ENCODE data around the gene INPP5A. TPM values are rescaled to one million over a fixed set of nuclear protein-coding genes. Genes with fewer than 3 reads are reported as not detected.

Gene INPP5A
- total RNA-seq, 1 experiment from 2014 or later = 12.3 TPM

GRCh38 chr10:132585732-132586722 lies 48.4 kb downstream of the INPP5A start:
- CTCF ChIA-PET = no interaction called here
- Histone ChIP-seq H3K4me3 (replicated peaks in 1 of 2; ENCODE audit: low read depth in 1 of 2, low read length in 2 of 2) (no peak overlapping the region), H3K27ac (ENCODE audit: low read depth, low read length) (no peak overlapping the region), H3K9me3 (ENCODE audit: control insufficient read depth in 1 of 2, insufficient read depth in 1 of 2, low read depth in 1 of 2, low read length in 2 of 2) (no peaks in the 10 kb centered on the region), H3K9ac (ENCODE audit: low read length) (no peak overlapping the region), H3K4me2 (ENCODE audit: low read length) (no peak overlapping the region), H3K9me2 (ENCODE audit: insufficient read depth) (no peaks in the 10 kb centered on the region), H4K20me1 (ENCODE audit: insufficient read depth) (no peaks in the 10 kb centered on the region), H3K79me2 (ENCODE audit: insufficient read depth, low read length) (peaks cover 5% of the 10 kb centered on the region; the same call in 1 of the 2 replicates), H3K36me3 (ENCODE audit: control insufficient read depth in 1 of 2, insufficient read depth in 2 of 2, low read length in 2 of 2) (no peaks in the 10 kb centered on the region), H3K4me1 (ENCODE audit: control insufficient read depth in 1 of 2, insufficient read depth in 2 of 2, low read length in 2 of 2) (peaks cover 0 to 6% of the 10 kb centered on the region in 2 experiments; a peak in 2 of 4 replicates), H3K27me3 (ENCODE audit: insufficient read depth, low read length) (no peaks in the 10 kb centered on the region), H2AFZ (ENCODE audit: low read depth, low read length, poor library complexity, severe bottlenecking) (no peak overlapping the region)
- intact Hi-C loops (cut with micrococcal nuclease) = no loop called here
- DNase-seq (ENCODE audit: low read depth, low spot score) = no peak
- BruUV-seq (replicated peaks) = no TSS peak
- RAD21 ChIA-PET (ENCODE audit: low non-redundant PET in 1 of 2, low total read pairs in 2 of 2, uncharacterized antibody in 2 of 2, unreplicated experiment in 2 of 2) = no interaction called here
- no peak for ATAC-seq
- POLR2A ChIA-PET = no interaction called here
- TF ChIP-seq ZNF274 (IDR thresholded peaks at IDR 0.05; ENCODE audit: low read depth, low read length) (no peak), ZBTB33 (IDR thresholded peaks at IDR 0.05; ENCODE audit: extremely low read depth, insufficient replicate concordance, low read length) (no peak), RAD21 (IDR thresholded peaks at IDR 0.05; ENCODE audit: low read depth) (no peak), POLR2A (IDR thresholded peaks at IDR 0.05; ENCODE audit: borderline replicate concordance, extremely low read depth, insufficient read depth, insufficient read length) (no peak)

GRCh38 chr10:132586739-132587138 lies 49.2 kb downstream of the INPP5A start:
- peaks cover 6% of the 10 kb centered on the region; the same call in 1 of the 2 replicates for H3K79me2 ChIP-seq (ENCODE audit: insufficient read depth, low read length)
- H3K9ac ChIP-seq (ENCODE audit: low read length) = no peak overlapping the region
- no peaks in the 10 kb centered on the region for H3K9me3 ChIP-seq (ENCODE audit: control insufficient read depth in 1 of 2, insufficient read depth in 1 of 2, low read depth in 1 of 2, low read length in 2 of 2)
- RAD21 ChIA-PET (ENCODE audit: low non-redundant PET in 1 of 2, low total read pairs in 2 of 2, uncharacterized antibody in 2 of 2, unreplicated experiment in 2 of 2) = no interaction called here
- H3K4me2 ChIP-seq (ENCODE audit: low read length) = no peak overlapping the region
- H3K4me3 ChIP-seq (replicated peaks in 1 of 2; ENCODE audit: low read depth in 1 of 2, low read length in 2 of 2) = no peak overlapping the region
- no peaks in the 10 kb centered on the region for H3K9me2 ChIP-seq (ENCODE audit: insufficient read depth)
- intact Hi-C loops (cut with micrococcal nuclease) = no loop called here
- CTCF ChIA-PET = no interaction called here
- peaks cover 6 to 14% of the 10 kb centered on the region in 2 experiments for H3K4me1 ChIP-seq (ENCODE audit: control insufficient read depth in 1 of 2, insufficient read depth in 2 of 2, low read length in 2 of 2)
- no peak overlapping the region for H3K27ac ChIP-seq (ENCODE audit: low read depth, low read length)
- no TSS peak for BruUV-seq (replicated peaks)
- no peaks in the 10 kb centered on the region for H3K36me3 ChIP-seq (ENCODE audit: control insufficient read depth in 1 of 2, insufficient read depth in 2 of 2, low read length in 2 of 2)
- H3K27me3 ChIP-seq (ENCODE audit: insufficient read depth, low read length) = no peaks in the 10 kb centered on the region
- ATAC-seq = no peak
- no peaks in the 10 kb centered on the region for H4K20me1 ChIP-seq (ENCODE audit: insufficient read depth)
- H2AFZ ChIP-seq (ENCODE audit: low read depth, low read length, poor library complexity, severe bottlenecking) = no peak overlapping the region
- POLR2A ChIA-PET = no interaction called here
- DNase-seq (ENCODE audit: low read depth, low spot score) = no peak
- TF ChIP-seq JUND (IDR thresholded peaks at IDR 0.05) = no peak
- no peak for TF ChIP-seq ATF3 (IDR thresholded peaks at IDR 0.05)
- no peak for TF ChIP-seq ZNF274 (IDR thresholded peaks at IDR 0.05; ENCODE audit: low read depth, low read length)
- no peak for TF ChIP-seq EZH2phosphoT487 (IDR thresholded peaks at IDR 0.05; ENCODE audit: borderline replicate concordance)
- no peak for TF ChIP-seq POLR2A (IDR thresholded peaks at IDR 0.05; ENCODE audit: borderline replicate concordance, extremely low read depth, insufficient read depth, insufficient read length)
- no peak for TF ChIP-seq TCF7L2 (IDR thresholded peaks at IDR 0.05; ENCODE audit: borderline replicate concordance, extremely low read depth, insufficient read depth, insufficient read length)
- no peak for TF ChIP-seq REST (IDR thresholded peaks at IDR 0.05; ENCODE audit: low read depth)
- no peak for TF ChIP-seq CBX3 (IDR thresholded peaks at IDR 0.05; ENCODE audit: low read depth)
